NCI-H1092 (cell line): ENCODE results near the gene ZNF217.
A peak's percentile ranks its signal among the peaks of the same experiment; 100 is the strongest.
"Not testable (repeated sequence)": the region's sequence is repeated elsewhere in the genome, so short reads cannot be mapped to it uniquely, and the experiment has no call there.

ENCODE experiments used
- DNase-seq: peaks from one replicate; lab custom pipeline; 2025; lab: John Stamatoyannopoulos, UW

The ZNF217 gene

GRCh38 chr20:53597521-53598120 lies 4.0 kb upstream of the ZNF217 start:
- no peak for DNase-seq

GRCh38 chr20:53597030-53597482 lies 3.4 kb upstream of the ZNF217 start:
- no peak for DNase-seq

- not testable (repeated sequence) for DNase-seq
These were observed 2.8 kb upstream of the ZNF217 start for GRCh38 chr20:53596189-53597001.

GRCh38 chr20:53595742-53596141 lies 2.1 kb upstream of the ZNF217 start:
- not testable (repeated sequence) for DNase-seq

GRCh38 chr20:53595018-53595378 lies 1.4 kb upstream of the ZNF217 start:
- no peak for DNase-seq

- peak; percentile 86 for DNase-seq
These were observed 704 bp upstream of the ZNF217 start for GRCh38 chr20:53594068-53595017.

GRCh38 chr20:53592992-53593465 lies 610 bp downstream of the ZNF217 start:
- no peak for DNase-seq

- not testable (repeated sequence) for DNase-seq
These were observed 1.1 kb downstream of the ZNF217 start for GRCh38 chr20:53592454-53592991.

- not testable (repeated sequence) for DNase-seq
These were observed 1.6 kb downstream of the ZNF217 start for GRCh38 chr20:53591941-53592441.

GRCh38 chr20:53591206-53591741 lies 2.4 kb downstream of the ZNF217 start:
- not testable (repeated sequence) for DNase-seq

GRCh38 chr20:53590608-53591007 lies 3.0 kb downstream of the ZNF217 start:
- DNase-seq = not testable (repeated sequence)

- DNase-seq = not testable (repeated sequence)
These were observed 3.5 kb downstream of the ZNF217 start for GRCh38 chr20:53590122-53590521.

- DNase-seq = not testable (repeated sequence)
These were observed 4.1 kb downstream of the ZNF217 start for GRCh38 chr20:53589321-53590065.

GRCh38 chr20:53587157-53587703 lies 6.4 kb downstream of the ZNF217 start:
- DNase-seq = not testable (repeated sequence)

GRCh38 chr20:53586640-53587039 lies 7.0 kb downstream of the ZNF217 start:
- no peak for DNase-seq

- DNase-seq = not testable (repeated sequence)
These were observed 7.7 kb downstream of the ZNF217 start for GRCh38 chr20:53585910-53586309.

GRCh38 chr20:53585004-53585569 lies 8.6 kb downstream of the ZNF217 start:
- DNase-seq = not testable (repeated sequence)

- not testable (repeated sequence) for DNase-seq
These were observed 9.1 kb downstream of the ZNF217 start for GRCh38 chr20:53584550-53584913.

- DNase-seq = not testable (repeated sequence)
These were observed 9.7 kb downstream of the ZNF217 start for GRCh38 chr20:53583660-53584549.
